HepG2 (cell line): ENCODE measurements around the gene CHST4. TPM values are rescaled to one million over a fixed set of nuclear protein-coding genes. Genes with fewer than 3 reads are reported as not detected.

ENCODE experiments used
- CHCHD3 ChIP-seq: sonication (generic); formaldehyde crosslinking; IDR thresholded peaks from 2 replicates; pipeline ENCODE4 v1.8.0; 2022; ENCODE audit warnings: mild to moderate bottlenecking, missing genetic modification reagents, moderate library complexity
- DRAP1 ChIP-seq: IDR thresholded peaks from 2 replicates; pipeline ENCODE4 v1.6.1; 2016; ENCODE audit warnings: missing genetic modification reagents, missing compliant biosample characterization
- KLF13 ChIP-seq: sonication (generic); formaldehyde crosslinking; IDR thresholded peaks from 2 replicates; pipeline ENCODE4 v1.4.0; 2020; ENCODE audit warnings: mild to moderate bottlenecking, missing genetic modification reagents
- PBX3 ChIP-seq: sonication (generic); formaldehyde crosslinking; IDR thresholded peaks from 2 replicates; pipeline ENCODE4 v1.8.1; 2023; ENCODE audit warnings: missing genetic modification reagents, inconsistent platforms, borderline replicate concordance
- PCBP2 ChIP-seq: fragments of 200-400 bp; formaldehyde crosslinking; optimal IDR thresholded peaks from 2 replicates; pipeline ENCODE3; 2018; ENCODE audit warnings: low read length, low read depth; ENCODE audit not compliant: poor library complexity, severe bottlenecking
- REL ChIP-seq: sonication (generic); formaldehyde crosslinking; conservative IDR thresholded peaks from 2 replicates; pipeline ENCODE4 v1.8.0; 2022; ENCODE audit warnings: mild to moderate bottlenecking, missing genetic modification reagents, moderate library complexity
- SMAD3 ChIP-seq: sonication (generic); formaldehyde crosslinking; IDR thresholded peaks from 2 replicates; pipeline ENCODE4 v1.4.0; 2020; ENCODE audit warnings: missing genetic modification reagents
- TBX2 ChIP-seq: sonication (generic); formaldehyde crosslinking; IDR thresholded peaks from 2 replicates; pipeline ENCODE4 v1.5.0; 2020; ENCODE audit warnings: missing genetic modification reagents, mild to moderate bottlenecking, borderline replicate concordance
- ZBTB21 ChIP-seq: sonication (generic); formaldehyde crosslinking; IDR thresholded peaks from 2 replicates; pipeline ENCODE4 v1.4.0; 2020; ENCODE audit warnings: missing genetic modification reagents
- ZNF430 ChIP-seq: sonication (generic); formaldehyde crosslinking; IDR thresholded peaks from 2 replicates; pipeline ENCODE4 v1.9.0; 2021; ENCODE audit warnings: mild to moderate bottlenecking, missing genetic modification reagents
- ZNF547 ChIP-seq: sonication (generic); formaldehyde crosslinking; IDR thresholded peaks from 2 replicates; pipeline ENCODE4 v1.5.1; 2020; ENCODE audit warnings: mild to moderate bottlenecking, missing genetic modification reagents
- polyA plus RNA-seq, 8 experiments: library from polyadenylated mRNA; depleted of rRNA in 3 of 8; stranded (reverse) in 7 of 8; unstranded in 1 of 8; fragments of >200 nt; fragmentation: Illumina TruSeq in 4 of 8; extraction: Trizol in 4 of 8; gene quantifications; 2 replicates each; pipeline versions ENCODE4 v1.2.1 to v1.2.3, GENCODE V29; 2011 to 2016; ENCODE audit warnings: low read depth in 4 of 8, missing spikeins in 1 of 8, mixed read lengths in 1 of 8; ENCODE audit not compliant: insufficient read depth in 1 of 8
- total RNA-seq, 5 experiments: library from RNA; depleted of rRNA; stranded (reverse); fragments of >200 nt; fragmentation: Illumina TruSeq; extraction: Trizol; gene quantifications; 2 replicates each; pipeline ENCODE4 v1.2.3, GENCODE V29; 2016; ENCODE audit warnings: low read depth in 1 of 5
- TF ChIP-seq, protein P1 (sequence below), 2 experiments: fragments of 450-650 bp in 1 of 2; sonication (generic) in 1 of 2; formaldehyde crosslinking in 1 of 2; IDR thresholded peaks; 2 replicates each; pipeline versions ENCODE4 v1.6.1 to v1.8.0; 2016 to 2022; ENCODE audit warnings: antibody characterized with exemption in 1 of 2, mild to moderate bottlenecking in 1 of 2, missing genetic modification reagents in 1 of 2
- TF ChIP-seq, protein P2 (sequence below): sonication (generic); formaldehyde crosslinking; IDR thresholded peaks from 2 replicates; pipeline ENCODE4 v1.5.0; 2020; ENCODE audit warnings: mild to moderate bottlenecking, missing genetic modification reagents

The CHST4 gene
- total and polyA plus RNA-seq, 2 of the 13 experiments (the other 11 are each of a cell fraction or from before 2014, with no cell fraction given) = not detected

DNA sequence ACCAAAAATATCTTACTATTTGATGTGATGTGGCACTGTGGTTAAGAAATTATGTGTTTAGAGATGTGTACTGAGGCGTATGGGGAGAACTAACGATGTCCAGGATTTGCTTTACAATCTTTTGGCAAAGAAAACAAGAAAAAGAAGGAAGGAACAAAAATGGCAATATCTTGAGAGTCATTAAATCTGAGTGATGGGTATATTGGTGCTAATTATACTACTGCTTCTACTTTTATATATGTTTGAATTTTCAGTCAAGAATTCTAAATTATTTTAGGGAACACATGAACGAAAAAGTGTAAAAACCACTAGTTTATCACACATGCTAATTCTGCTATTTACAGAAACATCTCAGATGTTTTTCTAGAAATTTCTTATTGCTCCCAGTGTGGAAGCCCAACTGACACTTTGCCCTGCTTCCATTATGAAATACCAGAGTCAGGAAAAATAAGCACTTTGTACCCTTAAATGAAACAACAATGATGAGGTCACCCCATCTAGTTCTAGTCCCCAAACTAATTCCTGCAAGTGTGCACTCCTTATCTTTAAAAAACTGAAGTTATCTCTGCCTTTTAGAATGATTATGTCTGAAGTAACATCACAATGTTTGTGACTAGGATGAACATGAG is 31.8 kb downstream of the CHST4 start (continued):
- TF ChIP-seq, protein P1, sequence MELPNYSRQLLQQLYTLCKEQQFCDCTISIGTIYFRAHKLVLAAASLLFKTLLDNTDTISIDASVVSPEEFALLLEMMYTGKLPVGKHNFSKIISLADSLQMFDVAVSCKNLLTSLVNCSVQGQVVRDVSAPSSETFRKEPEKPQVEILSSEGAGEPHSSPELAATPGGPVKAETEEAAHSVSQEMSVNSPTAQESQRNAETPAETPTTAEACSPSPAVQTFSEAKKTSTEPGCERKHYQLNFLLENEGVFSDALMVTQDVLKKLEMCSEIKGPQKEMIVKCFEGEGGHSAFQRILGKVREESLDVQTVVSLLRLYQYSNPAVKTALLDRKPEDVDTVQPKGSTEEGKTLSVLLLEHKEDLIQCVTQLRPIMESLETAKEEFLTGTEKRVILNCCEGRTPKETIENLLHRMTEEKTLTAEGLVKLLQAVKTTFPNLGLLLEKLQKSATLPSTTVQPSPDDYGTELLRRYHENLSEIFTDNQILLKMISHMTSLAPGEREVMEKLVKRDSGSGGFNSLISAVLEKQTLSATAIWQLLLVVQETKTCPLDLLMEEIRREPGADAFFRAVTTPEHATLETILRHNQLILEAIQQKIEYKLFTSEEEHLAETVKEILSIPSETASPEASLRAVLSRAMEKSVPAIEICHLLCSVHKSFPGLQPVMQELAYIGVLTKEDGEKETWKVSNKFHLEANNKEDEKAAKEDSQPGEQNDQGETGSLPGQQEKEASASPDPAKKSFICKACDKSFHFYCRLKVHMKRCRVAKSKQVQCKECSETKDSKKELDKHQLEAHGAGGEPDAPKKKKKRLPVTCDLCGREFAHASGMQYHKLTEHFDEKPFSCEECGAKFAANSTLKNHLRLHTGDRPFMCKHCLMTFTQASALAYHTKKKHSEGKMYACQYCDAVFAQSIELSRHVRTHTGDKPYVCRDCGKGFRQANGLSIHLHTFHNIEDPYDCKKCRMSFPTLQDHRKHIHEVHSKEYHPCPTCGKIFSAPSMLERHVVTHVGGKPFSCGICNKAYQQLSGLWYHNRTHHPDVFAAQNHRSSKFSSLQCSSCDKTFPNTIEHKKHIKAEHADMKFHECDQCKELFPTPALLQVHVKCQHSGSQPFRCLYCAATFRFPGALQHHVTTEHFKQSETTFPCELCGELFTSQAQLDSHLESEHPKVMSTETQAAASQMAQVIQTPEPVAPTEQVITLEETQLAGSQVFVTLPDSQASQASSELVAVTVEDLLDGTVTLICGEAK (IDR thresholded peaks at IDR 0.05) = no peak
- TF ChIP-seq, protein P1 (CRISPR knock-in tag; IDR thresholded peaks at IDR 0.05) = no peak
- no peak for TF ChIP-seq KLF13
- TF ChIP-seq, protein P2, sequence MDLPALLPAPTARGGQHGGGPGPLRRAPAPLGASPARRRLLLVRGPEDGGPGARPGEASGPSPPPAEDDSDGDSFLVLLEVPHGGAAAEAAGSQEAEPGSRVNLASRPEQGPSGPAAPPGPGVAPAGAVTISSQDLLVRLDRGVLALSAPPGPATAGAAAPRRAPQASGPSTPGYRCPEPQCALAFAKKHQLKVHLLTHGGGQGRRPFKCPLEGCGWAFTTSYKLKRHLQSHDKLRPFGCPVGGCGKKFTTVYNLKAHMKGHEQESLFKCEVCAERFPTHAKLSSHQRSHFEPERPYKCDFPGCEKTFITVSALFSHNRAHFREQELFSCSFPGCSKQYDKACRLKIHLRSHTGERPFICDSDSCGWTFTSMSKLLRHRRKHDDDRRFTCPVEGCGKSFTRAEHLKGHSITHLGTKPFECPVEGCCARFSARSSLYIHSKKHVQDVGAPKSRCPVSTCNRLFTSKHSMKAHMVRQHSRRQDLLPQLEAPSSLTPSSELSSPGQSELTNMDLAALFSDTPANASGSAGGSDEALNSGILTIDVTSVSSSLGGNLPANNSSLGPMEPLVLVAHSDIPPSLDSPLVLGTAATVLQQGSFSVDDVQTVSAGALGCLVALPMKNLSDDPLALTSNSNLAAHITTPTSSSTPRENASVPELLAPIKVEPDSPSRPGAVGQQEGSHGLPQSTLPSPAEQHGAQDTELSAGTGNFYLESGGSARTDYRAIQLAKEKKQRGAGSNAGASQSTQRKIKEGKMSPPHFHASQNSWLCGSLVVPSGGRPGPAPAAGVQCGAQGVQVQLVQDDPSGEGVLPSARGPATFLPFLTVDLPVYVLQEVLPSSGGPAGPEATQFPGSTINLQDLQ = no peak
- TF ChIP-seq CHCHD3 = no peak
- TF ChIP-seq REL (CRISPR knock-in tag) = no peak
- TF ChIP-seq ZNF430 (CRISPR knock-in tag) = no peak
- TF ChIP-seq PCBP2 = no peak
- TF ChIP-seq ZNF547 (CRISPR knock-in tag) = no peak
- peak; percentile 60; the same call in 1 of the 2 replicates for TF ChIP-seq SMAD3 (CRISPR knock-in tag)
- TF ChIP-seq ZBTB21 (CRISPR knock-in tag) = no peak
- no peak for TF ChIP-seq DRAP1 (CRISPR knock-in tag)
- no peak for TF ChIP-seq TBX2 (CRISPR knock-in tag)
- no peak for TF ChIP-seq PBX3 (CRISPR knock-in tag)
